Gastroesophageal sphincter (tissue), 4 donors: ENCODE results near the gene CNNM4. TPM values are rescaled to one million over a fixed set of nuclear protein-coding genes. Genes with fewer than 3 reads are reported as not detected.

Source experiments
- ATAC-seq: fragments of 150-250 bp; one replicate; pipeline ENCODE4 v1.9.1; 2016; ENCODE audit warnings: mild to moderate bottlenecking, moderate library complexity
- H3K27ac ChIP-seq, 4 donors: fragments of 200-600 bp; sonication (generic) in 3 of 4; 1 replicate in 3 of 4; 2 replicates in 1 of 4; pipeline ENCODE4 v1.5.1; 2016 to 2019
- H3K27me3 ChIP-seq: fragments of 200-600 bp; sonication (generic); one replicate; pipeline ENCODE4 v1.5.1; 2019
- H3K36me3 ChIP-seq, 2 donors: fragments of 200-600 bp; sonication (generic); one replicate each; pipeline ENCODE4 v1.5.1; 2019; ENCODE audit warnings: control low read depth in 1 of 2
- H3K4me1 ChIP-seq, 3 donors: fragments of 200-600 bp; sonication (generic); 1 replicate in 2 of 3; 2 replicates in 1 of 3; pipeline ENCODE4 v1.5.1; 2016 to 2019; ENCODE audit warnings: control low read depth in 2 of 3
- H3K4me3 ChIP-seq, 2 donors: fragments of 200-600 bp; sonication (generic); one replicate each; pipeline ENCODE4 v1.5.1; 2019; ENCODE audit warnings: mild to moderate bottlenecking in 1 of 2, moderate library complexity in 1 of 2
- H3K9me3 ChIP-seq, 3 donors: fragments of 200-600 bp; sonication (generic); one replicate each; pipeline ENCODE4 v1.5.1; 2017 to 2019; ENCODE audit warnings: control low read depth in 2 of 3
- EP300 ChIP-seq: sonication (generic); formaldehyde crosslinking; IDR thresholded peaks from one replicate; pipeline ENCODE4 v1.6.1; 2017; ENCODE audit warnings: antibody characterized with exemption, mild to moderate bottlenecking
- POLR2A ChIP-seq, 2 donors: fragments of 450-650 bp; IDR thresholded peaks; one replicate each; pipeline ENCODE4 v1.6.1; 2017; ENCODE audit warnings: antibody characterized with exemption in 2 of 2, mild to moderate bottlenecking in 2 of 2, moderate library complexity in 1 of 2
- POLR2AphosphoS5 ChIP-seq: sonication (generic); formaldehyde crosslinking; IDR thresholded peaks from one replicate; pipeline ENCODE4 v1.6.1; 2017; ENCODE audit warnings: antibody characterized with exemption
- WGBS, 2 donors: methylation state at CpG; one replicate each; pipeline ENCODE4 v1.1.5; 2018; ENCODE audit warnings: low coverage in 1 of 2; 5-methylcytosine and 5-hydroxymethylcytosine counted together
- total RNA-seq, 4 donors: library from RNA; depleted of rRNA; stranded (reverse); fragments of >200 nt; gene quantifications; one replicate each; pipeline ENCODE4 v1.1.0, GENCODE V29; 2016
- TF ChIP-seq, protein P1 (sequence below), 4 experiments: fragments of 200-600 bp in 2 of 4; fragments of 450-650 bp in 2 of 4; sonication (generic) in 1 of 4; IDR thresholded peaks; one replicate each; pipeline ENCODE4 v1.5.1; 2017 to 2019; ENCODE audit warnings: antibody characterized with exemption in 4 of 4, mild to moderate bottlenecking in 2 of 4, moderate library complexity in 2 of 4

The CNNM4 gene
- total RNA-seq, 4 donors from 2014 or later: 2.7 to 6.1 (median 5.5) TPM

GRCh38 chr2:96806468-96807126, 45.9 kb downstream of the CNNM4 start:
- no peak for ATAC-seq
- H3K4me3 ChIP-seq: no peak overlapping the region
- WGBS, 2 donors: 88 to 94% methylated on average over 8 to 21 of the region's 23 CpGs

GRCh38 chr2:96807127-96807471, 46.4 kb downstream of the CNNM4 start:
- 78% methylated on average over 2 of the region's 10 CpGs; no CpG with 5 or more reads in 1 of the 2 donors for whole genome bisulfite sequencing, 2 donors
- Histone ChIP-seq H3K4me3 (no peak overlapping the region), H3K36me3 (peaks cover 0 to 54% of the 10 kb centered on the region in 2 donors), H3K9me3 (no peaks in the 10 kb centered on the region), H3K4me1 (peaks cover 0 to 4% (median 0%) of the 10 kb centered on the region in 3 donors), H3K27ac (no peak overlapping the region), H3K27me3 (no peaks in the 10 kb centered on the region)
- ATAC-seq: no peak
- TF ChIP-seq POLR2AphosphoS5: no peak
- TF ChIP-seq POLR2A (IDR thresholded peaks at IDR 0.05): no peak
- TF ChIP-seq, protein P1, sequence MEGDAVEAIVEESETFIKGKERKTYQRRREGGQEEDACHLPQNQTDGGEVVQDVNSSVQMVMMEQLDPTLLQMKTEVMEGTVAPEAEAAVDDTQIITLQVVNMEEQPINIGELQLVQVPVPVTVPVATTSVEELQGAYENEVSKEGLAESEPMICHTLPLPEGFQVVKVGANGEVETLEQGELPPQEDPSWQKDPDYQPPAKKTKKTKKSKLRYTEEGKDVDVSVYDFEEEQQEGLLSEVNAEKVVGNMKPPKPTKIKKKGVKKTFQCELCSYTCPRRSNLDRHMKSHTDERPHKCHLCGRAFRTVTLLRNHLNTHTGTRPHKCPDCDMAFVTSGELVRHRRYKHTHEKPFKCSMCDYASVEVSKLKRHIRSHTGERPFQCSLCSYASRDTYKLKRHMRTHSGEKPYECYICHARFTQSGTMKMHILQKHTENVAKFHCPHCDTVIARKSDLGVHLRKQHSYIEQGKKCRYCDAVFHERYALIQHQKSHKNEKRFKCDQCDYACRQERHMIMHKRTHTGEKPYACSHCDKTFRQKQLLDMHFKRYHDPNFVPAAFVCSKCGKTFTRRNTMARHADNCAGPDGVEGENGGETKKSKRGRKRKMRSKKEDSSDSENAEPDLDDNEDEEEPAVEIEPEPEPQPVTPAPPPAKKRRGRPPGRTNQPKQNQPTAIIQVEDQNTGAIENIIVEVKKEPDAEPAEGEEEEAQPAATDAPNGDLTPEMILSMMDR (IDR thresholded peaks at IDR 0.05): no peak
- no peak for TF ChIP-seq EP300

More at GRCh38 chr2:96806468-96807126, 45.9 kb downstream of the CNNM4 start:
- no peaks in the 10 kb centered on the region for H3K27me3 ChIP-seq
- H3K36me3 ChIP-seq: peaks cover 0 to 54% of the 10 kb centered on the region in 2 donors
- no peaks in the 10 kb centered on the region for H3K9me3 ChIP-seq
- H3K27ac ChIP-seq: no peak overlapping the region
- TF ChIP-seq, protein P1 (IDR thresholded peaks at IDR 0.05): no peak
- no peak for TF ChIP-seq POLR2A (IDR thresholded peaks at IDR 0.05)
- no peak for TF ChIP-seq POLR2AphosphoS5
- no peak for TF ChIP-seq EP300
- no peaks in the 10 kb centered on the region for H3K4me1 ChIP-seq

DNA sequence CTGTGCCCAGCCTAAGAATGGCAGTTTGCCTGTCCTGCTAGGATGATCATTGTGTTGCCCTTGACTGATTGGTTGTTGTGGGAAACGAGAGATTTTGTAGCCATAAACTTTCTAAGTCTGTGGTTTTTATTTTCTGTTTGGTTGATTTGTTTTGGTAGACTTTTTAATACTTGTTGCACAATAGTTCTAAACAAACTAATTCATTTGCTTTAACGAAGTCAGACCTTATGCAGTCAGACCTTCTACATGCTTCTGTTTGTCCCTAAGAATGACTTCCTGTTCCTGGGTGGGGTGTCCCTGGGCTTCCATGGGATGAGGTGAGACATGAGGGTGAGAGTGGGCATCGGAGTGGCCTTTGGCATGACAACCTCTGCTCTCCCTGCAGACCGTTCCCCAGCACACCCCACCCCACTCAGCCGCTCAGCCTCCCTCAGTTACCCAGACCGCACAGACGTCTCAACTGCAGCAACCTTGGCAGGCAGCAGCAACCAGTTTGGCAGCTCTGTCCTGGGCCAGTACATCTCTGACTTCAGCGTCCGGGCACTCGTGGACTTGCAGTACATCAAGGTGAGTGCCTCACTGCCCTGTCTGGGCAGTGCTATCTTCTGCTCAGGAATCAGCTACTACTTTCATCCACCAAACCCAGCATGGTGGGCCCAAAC, 47.6 kb downstream of the CNNM4 start:
- TF ChIP-seq POLR2A (IDR thresholded peaks at IDR 0.05): no peak
- TF ChIP-seq, protein P1 (IDR thresholded peaks at IDR 0.05): no peak
- TF ChIP-seq POLR2AphosphoS5: no peak
- no peak for TF ChIP-seq EP300
- 81 to 88% methylated on average over 5 to 6 of the region's 10 CpGs for WGBS, 2 donors
- no peak overlapping the region for H3K27ac ChIP-seq
- H3K27me3 ChIP-seq: no peaks in the 10 kb centered on the region
- no peak overlapping the region for H3K4me3 ChIP-seq
- peaks cover 0 to 10% (median 0%) of the 10 kb centered on the region in 3 donors for H3K4me1 ChIP-seq
- ATAC-seq: no peak
- H3K36me3 ChIP-seq: peaks cover 0 to 50% of the 10 kb centered on the region in 2 donors
- H3K9me3 ChIP-seq: no peaks in the 10 kb centered on the region

- ATAC-seq: no peak
- TF ChIP-seq POLR2AphosphoS5: no peak
- TF ChIP-seq, protein P1 (IDR thresholded peaks at IDR 0.05): no peak
- Histone ChIP-seq H3K4me3 (no peak overlapping the region), H3K36me3 (peaks cover 0 to 43% of the 10 kb centered on the region in 2 donors), H3K9me3 (no peaks in the 10 kb centered on the region), H3K27me3 (no peaks in the 10 kb centered on the region), H3K27ac (no peak overlapping the region), H3K4me1 (peaks cover 0 to 10% (median 0%) of the 10 kb centered on the region in 3 donors)
- WGBS, 2 donors: 55 to 81% methylated on average over 1 to 2 of the region's 13 CpGs
These were observed 48.6 kb downstream of the CNNM4 start for GRCh38 chr2:96809216-96809882.
